Stimulated activated naive CD4-positive, alpha-beta T cell (primary cell): ENCODE results near the gene EPHA10.

Source experiments
- DNase-seq, 6 experiments: peaks; one replicate each; lab custom pipeline; 2025; lab: John Stamatoyannopoulos, UW

Gene EPHA10

GRCh38 chr1:37764888-37765441 lies at the start of gene EPHA10:
Gene EPHA10, minus strand, starts transcription at chr1:37765120. Its CDS starts 54 bp downstream, at chr1:37765066.
- DNase-seq = no peak

GRCh38 chr1:37814252-37814651 lies 49.3 kb upstream of the EPHA10 start:
- no peak for DNase-seq

GRCh38 chr1:37813529-37814145 lies 48.7 kb upstream of the EPHA10 start:
- no peak for DNase-seq

GRCh38 chr1:37811027-37811655 lies 46.2 kb upstream of the EPHA10 start:
- peak; percentile 19 to 51 (median 37) for DNase-seq

- no peak for DNase-seq
These were observed 45.0 kb upstream of the EPHA10 start for GRCh38 chr1:37809942-37810341.

GRCh38 chr1:37808369-37809319 lies 43.7 kb upstream of the EPHA10 start:
- DNase-seq = peak in 2 of 6 experiments; percentile 41 to 63

- peak; percentile 74 to 87 (median 84) for DNase-seq
These were observed 42.8 kb upstream of the EPHA10 start, which contains the start of the genes C1orf122 and YRDC for GRCh38 chr1:37807555-37808368. Gene C1orf122, plus strand, starts transcription at chr1:37807790. Its CDS starts 615 bp downstream, at chr1:37808405. Gene YRDC, minus strand, starts transcription at chr1:37808208. Its CDS starts 28 bp downstream, at chr1:37808180.

GRCh38 chr1:37807220-37807554 lies 42.3 kb upstream of the EPHA10 start:
- no peak for DNase-seq

- no peak for DNase-seq
These were observed 37.5 kb upstream of the EPHA10 start for GRCh38 chr1:37802439-37802838.

GRCh38 chr1:37797750-37798345 lies 32.9 kb upstream of the EPHA10 start:
- no peak for DNase-seq

GRCh38 chr1:37795340-37796125 lies 30.6 kb upstream of the EPHA10 start:
- peak in 4 of 6 experiments; percentile 10 to 47 (median 21) for DNase-seq

GRCh38 chr1:37794372-37795339 lies 29.7 kb upstream of the EPHA10 start:
- no peak for DNase-seq

- no peak for DNase-seq
These were observed 29.0 kb upstream of the EPHA10 start, which contains the start of gene MANEAL for GRCh38 chr1:37793773-37794371. Gene MANEAL, plus strand, starts transcription at chr1:37793847. Its CDS starts 336 bp downstream, at chr1:37794183.

- no peak for DNase-seq
These were observed 28.2 kb upstream of the EPHA10 start for GRCh38 chr1:37792943-37793686.

- DNase-seq = no peak
These were observed 17.6 kb upstream of the EPHA10 start for GRCh38 chr1:37782491-37782890.

GRCh38 chr1:37778654-37779053 lies 13.7 kb upstream of the EPHA10 start:
- DNase-seq = no peak

- no peak for DNase-seq
These were observed 12.1 kb upstream of the EPHA10 start for GRCh38 chr1:37776946-37777516.
